Cardiac muscle cell (in vitro differentiated cells and primary cell): ENCODE data around the gene TRAF6. TPM values are rescaled to one million over a fixed set of nuclear protein-coding genes. Genes with fewer than 3 reads are reported as not detected.

Source experiments
- DNase-seq, 2 donors: peaks; one replicate each; pipeline versions ENCODE4 v3.0.0 to v3.0.0-alpha.2; 2010 to 2017; ENCODE audit warnings: low read depth in 1 of 2, low spot score in 1 of 2
- H3K27ac ChIP-seq: fragments of 200-600 bp; sonication (generic); 2 replicates; pipeline ENCODE4 v1.5.1; 2016
- H3K27me3 ChIP-seq: fragments of 200-600 bp; sonication (generic); 2 replicates; pipeline ENCODE4 v1.6.0; 2016; ENCODE audit warnings: control low read depth
- H3K36me3 ChIP-seq: fragments of 200-600 bp; sonication (generic); 2 replicates; pipeline ENCODE4 v1.5.1; 2016; ENCODE audit warnings: control low read depth
- H3K4me1 ChIP-seq: fragments of 200-600 bp; sonication (generic); 2 replicates; pipeline ENCODE4 v1.8.1; 2017; ENCODE audit warnings: low read depth, mild to moderate bottlenecking, mixed run types
- H3K4me3 ChIP-seq: fragments of 200-600 bp; sonication (generic); 2 replicates; pipeline ENCODE4 v1.5.1; 2016; ENCODE audit warnings: mild to moderate bottlenecking
- H3K9me3 ChIP-seq: fragments of 200-600 bp; sonication (generic); 2 replicates; pipeline ENCODE4 v1.5.1; 2017; ENCODE audit warnings: low read depth, mild to moderate bottlenecking, control low read depth
- CTCF ChIP-seq: IDR thresholded peaks from 2 replicates; pipeline ENCODE4 v1.5.1; 2012; ENCODE audit warnings: low read depth, mild to moderate bottlenecking, low read length
- polyA plus RNA-seq: library from polyadenylated mRNA; unstranded; fragments of >200 nt; fragmentation: Nextera tagmentation; extraction: Ambion mirVana; gene quantifications from 2 replicates; pipeline ENCODE4 v1.2.1, GENCODE V29; 2016
- total RNA-seq: library from RNA; depleted of rRNA; stranded (reverse); fragments of >200 nt; gene quantifications from 2 replicates; pipeline ENCODE4 v1.2.3, GENCODE V29; 2016

TRAF6 gene
- total and polyA plus RNA-seq, 2 experiments from 2014 or later, result 6.6 to 11.6 TPM

DNA sequence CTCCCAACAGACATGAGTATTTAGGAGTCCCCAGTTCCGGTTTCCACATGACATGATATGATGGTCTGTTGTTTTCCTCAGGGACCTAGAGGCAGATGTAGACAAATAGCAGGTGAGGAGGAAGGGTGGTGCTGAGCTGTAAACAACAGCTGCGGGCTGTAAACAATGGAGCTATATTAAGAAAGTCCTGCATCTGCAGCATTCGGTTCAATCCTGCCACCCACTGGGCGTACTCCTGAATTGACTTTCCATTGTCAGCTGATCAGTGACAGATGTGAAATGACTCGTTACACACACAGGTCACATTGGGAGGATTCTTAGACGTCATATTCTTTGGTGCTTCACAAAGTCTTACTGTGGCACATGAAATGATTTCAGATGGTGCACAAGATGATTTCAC lies 30.9 kb upstream of the TRAF6 start:
- no peaks in the 10 kb centered on the region for H3K4me1 ChIP-seq
- H3K36me3 ChIP-seq, result no peaks in the 10 kb centered on the region
- peak; percentile 30 for TF ChIP-seq CTCF
- peak; percentile 9 to 43 for DNase-seq
- H3K27me3 ChIP-seq, result no peaks in the 10 kb centered on the region
- no peak overlapping the region for H3K4me3 ChIP-seq
- H3K27ac ChIP-seq, result no peak overlapping the region
- H3K9me3 ChIP-seq, result no peaks in the 10 kb centered on the region

DNA sequence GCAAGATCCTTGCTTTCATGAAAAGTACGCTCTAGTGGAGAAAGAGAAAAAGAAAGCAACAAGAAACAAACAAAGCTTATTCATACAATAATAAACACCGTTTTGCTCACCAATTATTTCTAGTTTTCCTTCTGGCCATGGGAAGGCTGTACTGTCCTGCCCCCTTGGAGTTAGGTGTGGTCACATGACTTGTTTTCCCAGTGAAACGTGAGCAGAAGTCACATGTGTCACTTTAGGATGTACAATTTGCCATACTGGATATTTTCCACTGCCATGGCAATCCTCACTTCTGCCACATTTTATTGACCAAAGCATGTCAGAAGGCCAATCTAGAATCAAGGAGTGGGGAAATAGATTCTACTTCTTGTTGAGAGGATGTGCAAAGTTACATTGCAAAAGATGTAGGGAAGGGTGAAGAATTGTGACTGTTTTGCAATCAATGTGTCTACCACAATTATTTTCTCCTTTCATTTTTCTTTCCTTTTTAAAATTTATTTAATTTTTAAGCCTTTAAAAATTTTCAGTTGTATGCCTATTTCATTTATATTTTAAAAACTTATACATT lies 24.3 kb upstream of the TRAF6 start:
- H3K27me3 ChIP-seq, result no peaks in the 10 kb centered on the region

DNA sequence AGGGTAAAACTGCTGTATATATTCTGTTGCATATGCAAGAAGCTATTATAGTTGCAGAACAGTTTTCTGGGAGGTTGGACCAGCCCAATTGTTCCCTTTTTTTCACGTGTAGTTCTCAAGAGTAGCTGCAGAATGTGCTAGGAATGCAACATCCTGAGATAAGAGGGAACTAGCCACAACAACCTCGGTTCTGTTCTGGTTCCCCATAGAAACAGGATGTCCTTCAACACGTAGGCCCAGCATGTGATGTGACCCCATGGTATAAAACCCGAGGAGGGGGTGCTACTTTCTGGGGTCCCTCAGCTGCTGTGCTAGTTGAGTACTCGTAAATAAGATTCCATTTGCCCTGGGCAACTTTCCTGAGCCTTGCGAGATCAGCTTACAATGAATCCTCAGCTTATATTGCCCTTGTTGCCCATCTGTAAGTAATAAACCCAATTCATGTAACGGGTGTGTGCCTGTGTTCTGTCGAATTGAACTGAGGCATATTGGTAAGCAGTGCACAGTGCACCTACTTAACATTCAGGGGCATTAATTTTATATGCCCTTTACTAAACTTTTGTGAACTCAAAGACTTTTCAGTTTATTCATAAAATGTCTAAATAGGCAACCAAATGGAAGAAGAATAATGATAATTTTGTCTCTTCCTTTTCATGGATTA lies 23.0 kb upstream of the TRAF6 start:
- Histone ChIP-seq H3K4me3 (no peak overlapping the region), H3K36me3 (no peaks in the 10 kb centered on the region), H3K9me3 (no peaks in the 10 kb centered on the region), H3K27me3 (no peaks in the 10 kb centered on the region), H3K4me1 (peaks cover 5% of the 10 kb centered on the region), H3K27ac (no peak overlapping the region)
- DNase-seq, result peak; percentile 8 to 38
- TF ChIP-seq CTCF, result no peak

More for the DNA sequence above, 24.3 kb upstream of the TRAF6 start:
- Histone ChIP-seq H3K27ac (no peak overlapping the region), H3K4me1 (peaks cover 5% of the 10 kb centered on the region), H3K9me3 (no peaks in the 10 kb centered on the region), H3K4me3 (no peak overlapping the region), H3K36me3 (no peaks in the 10 kb centered on the region)
- DNase-seq, result no peak
- no peak for TF ChIP-seq CTCF

- H3K27ac ChIP-seq, result no peak overlapping the region
- TF ChIP-seq CTCF, result no peak
- H3K27me3 ChIP-seq, result no peaks in the 10 kb centered on the region
- H3K36me3 ChIP-seq, result no peaks in the 10 kb centered on the region
- H3K9me3 ChIP-seq, result no peaks in the 10 kb centered on the region
- H3K4me1 ChIP-seq, result peaks cover 5% of the 10 kb centered on the region
- no peak overlapping the region for H3K4me3 ChIP-seq
- DNase-seq, result no peak
Observed at GRCh38 chr11:36530840-36531239, 20.8 kb upstream of the TRAF6 start.

DNA sequence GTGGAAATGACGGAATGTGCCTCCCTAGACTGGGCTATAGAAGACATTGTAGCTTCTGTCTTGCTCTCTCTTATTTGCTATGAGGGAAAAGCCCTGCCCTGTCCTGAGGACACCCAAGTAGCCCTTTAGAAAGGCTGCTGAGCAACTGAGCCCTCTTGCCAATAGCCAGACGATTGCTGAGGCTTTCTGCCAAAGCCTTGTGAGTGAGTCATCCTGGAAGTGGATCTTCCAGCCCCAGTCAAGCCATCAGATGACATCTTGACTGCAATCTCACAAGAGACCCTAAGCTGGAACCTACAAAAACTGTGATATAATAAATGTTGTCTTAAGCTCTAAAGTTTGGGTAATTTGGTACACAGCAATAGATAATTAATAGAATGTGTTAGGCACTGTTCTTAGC lies 3.9 kb upstream of the TRAF6 start:
- TF ChIP-seq CTCF, result no peak
- Histone ChIP-seq H3K27me3 (peaks cover 3% of the 10 kb centered on the region), H3K9me3 (no peaks in the 10 kb centered on the region), H3K4me1 (no peaks in the 10 kb centered on the region), H3K27ac (no peak overlapping the region), H3K36me3 (no peaks in the 10 kb centered on the region), H3K4me3 (no peak overlapping the region)
- no peak for DNase-seq
